ENCODE measurements around the gene SAT2.
"Not testable (repeated sequence)": the region's sequence is repeated elsewhere in the genome, so short reads cannot be mapped to it uniquely, and the experiment has no call there.

SAT2 gene

DNA sequence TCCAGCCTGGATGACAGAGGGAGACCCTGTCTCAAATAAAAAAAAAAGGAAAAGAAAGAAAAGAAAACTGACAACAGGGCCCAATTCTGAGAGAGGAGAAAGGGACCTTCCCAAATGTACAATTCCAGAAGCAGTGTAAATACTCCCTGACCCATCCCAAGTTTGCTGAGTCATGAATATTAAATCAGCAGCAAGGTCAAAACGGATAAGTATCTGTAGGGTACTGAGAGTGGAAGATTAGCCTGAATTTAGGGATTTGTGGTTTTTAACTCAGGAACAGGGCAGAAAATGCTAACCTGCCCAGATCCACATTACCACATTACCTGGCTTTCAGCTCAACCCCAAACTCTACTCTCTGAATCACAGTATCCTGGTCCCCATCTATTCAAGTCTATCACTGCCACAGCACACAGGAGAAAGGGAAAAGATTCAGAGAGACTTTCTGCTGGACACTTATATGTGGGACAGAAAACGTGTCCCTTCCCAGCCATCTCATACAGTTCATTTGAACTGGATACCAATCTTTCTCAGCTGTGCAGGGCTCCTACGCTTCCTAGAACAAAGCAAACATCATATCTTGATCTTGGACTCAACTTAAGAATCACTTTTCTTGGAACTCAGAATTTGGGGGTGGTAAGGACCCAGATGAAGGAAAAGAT is 15.9 kb downstream of the SAT2 start:
- Histone ChIP-seq H3K4me1 (ENCODE audit: control insufficient read depth in 2 of 2, insufficient read depth in 1 of 2, low read depth in 1 of 2, low read length in 2 of 2) (peaks cover 8 to 9% of the 10 kb centered on the region in 2 donors), H2BK5ac (ENCODE audit: low read length) (no peak overlapping the region), H2AK5ac (ENCODE audit: low read depth, low read length) (no peak overlapping the region), H3K4ac (ENCODE audit: low read length) (no peak overlapping the region), H3K36me3 (replicated peaks in 1 of 2; ENCODE audit: control insufficient read depth in 2 of 2, insufficient read depth in 2 of 2, low read length in 2 of 2) (peaks cover 5 to 47% of the 10 kb centered on the region in 2 donors), H3K4me3 (ENCODE audit: low read length in 2 of 2) (no peak overlapping the region), H3K27ac (replicated peaks; ENCODE audit: low read length) (no peak overlapping the region), H3K9ac (ENCODE audit: low read depth, low read length, poor library complexity) (no peak overlapping the region), H3K9me3 (replicated peaks in 1 of 2; ENCODE audit: control insufficient read depth in 2 of 2, insufficient read depth in 1 of 2, low read depth in 1 of 2, low read length in 2 of 2) (no peaks in the 10 kb centered on the region), H2BK12ac (ENCODE audit: low read length) (no peak overlapping the region), H3K4me2 (ENCODE audit: insufficient read depth, low read length, poor library complexity, severe bottlenecking) (no peak overlapping the region), H3K23ac (ENCODE audit: low read depth, low read length, poor library complexity) (no peak overlapping the region), H4K8ac (ENCODE audit: low read depth, low read length) (no peak overlapping the region), H2BK120ac (ENCODE audit: low read depth, low read length) (no peak overlapping the region), H4K91ac (ENCODE audit: low read depth, low read length, poor library complexity) (no peak overlapping the region), H2BK15ac (ENCODE audit: low read length) (no peak overlapping the region), H3K27me3 (ENCODE audit: control insufficient read depth in 3 of 3, insufficient read depth in 3 of 3, low read depth in 1 of 3, low read length in 3 of 3) (no peaks in the 10 kb centered on the region), H3K18ac (ENCODE audit: low read length) (no peak overlapping the region), H2AFZ (ENCODE audit: low read length) (no peak overlapping the region), H3K14ac (ENCODE audit: low read length) (no peak overlapping the region), H3K79me1 (ENCODE audit: low read depth, low read length) (peaks cover 3% of the 10 kb centered on the region)
- WGBS, 2 donors (ENCODE audit: extremely low coverage in 2 of 2, insufficient read length in 2 of 2, insufficient replicate concordance in 1 of 2): no CpG with 5 or more reads among the region's 3 CpGs
- DNase-seq (ENCODE audit: low spot score): no peak

DNA sequence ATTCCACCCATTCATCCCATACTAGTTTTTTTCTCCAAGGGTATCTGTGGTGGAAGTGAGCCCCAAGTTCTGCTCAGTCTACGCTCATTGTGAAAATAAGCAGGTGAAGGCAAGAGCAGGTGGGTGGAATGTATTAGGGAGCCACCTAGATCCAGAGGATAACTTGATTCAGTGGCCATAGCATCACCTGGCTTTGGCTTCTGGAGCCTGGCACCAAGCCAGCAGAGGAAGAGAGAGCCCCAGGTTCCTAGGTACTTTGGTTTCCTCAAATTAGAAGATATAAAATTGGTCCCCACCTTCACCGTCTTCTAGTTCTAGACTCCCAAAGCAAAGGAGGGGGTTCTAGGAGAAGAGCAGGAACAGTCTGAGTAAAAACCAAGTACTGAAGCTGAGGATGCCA is 17.0 kb downstream of the SAT2 start:
- Histone ChIP-seq H3K9ac (ENCODE audit: low read depth, low read length, poor library complexity) (no peak overlapping the region), H3K27me3 (ENCODE audit: control insufficient read depth in 3 of 3, insufficient read depth in 3 of 3, low read depth in 1 of 3, low read length in 3 of 3) (no peaks in the 10 kb centered on the region), H2BK15ac (ENCODE audit: low read length) (no peak overlapping the region), H4K8ac (ENCODE audit: low read depth, low read length) (no peak overlapping the region), H2BK12ac (ENCODE audit: low read length) (no peak overlapping the region), H3K4ac (ENCODE audit: low read length) (no peak overlapping the region), H3K9me3 (replicated peaks in 1 of 2; ENCODE audit: control insufficient read depth in 2 of 2, insufficient read depth in 1 of 2, low read depth in 1 of 2, low read length in 2 of 2) (no peaks in the 10 kb centered on the region), H3K4me2 (ENCODE audit: insufficient read depth, low read length, poor library complexity, severe bottlenecking) (no peak overlapping the region), H3K23ac (ENCODE audit: low read depth, low read length, poor library complexity) (no peak overlapping the region), H3K79me1 (ENCODE audit: low read depth, low read length) (peaks cover 3% of the 10 kb centered on the region), H2AFZ (ENCODE audit: low read length) (no peak overlapping the region), H3K14ac (ENCODE audit: low read length) (no peak overlapping the region), H2AK5ac (ENCODE audit: low read depth, low read length) (no peak overlapping the region), H4K91ac (ENCODE audit: low read depth, low read length, poor library complexity) (no peak overlapping the region), H3K18ac (ENCODE audit: low read length) (no peak overlapping the region), H3K4me1 (ENCODE audit: control insufficient read depth in 2 of 2, insufficient read depth in 1 of 2, low read depth in 1 of 2, low read length in 2 of 2) (peaks cover 8 to 9% of the 10 kb centered on the region in 2 donors), H2BK120ac (ENCODE audit: low read depth, low read length) (no peak overlapping the region), H3K4me3 (ENCODE audit: low read length in 2 of 2) (no peak overlapping the region), H3K36me3 (replicated peaks in 1 of 2; ENCODE audit: control insufficient read depth in 2 of 2, insufficient read depth in 2 of 2, low read length in 2 of 2) (peaks cover 13 to 59% of the 10 kb centered on the region in 2 donors), H3K27ac (replicated peaks; ENCODE audit: low read length) (no peak overlapping the region), H2BK5ac (ENCODE audit: low read length) (no peak overlapping the region)
- no CpG with 5 or more reads among the region's 2 CpGs for WGBS, 2 donors (ENCODE audit: extremely low coverage in 2 of 2, insufficient read length in 2 of 2, insufficient replicate concordance in 1 of 2)
- DNase-seq (ENCODE audit: low spot score): no peak

DNA sequence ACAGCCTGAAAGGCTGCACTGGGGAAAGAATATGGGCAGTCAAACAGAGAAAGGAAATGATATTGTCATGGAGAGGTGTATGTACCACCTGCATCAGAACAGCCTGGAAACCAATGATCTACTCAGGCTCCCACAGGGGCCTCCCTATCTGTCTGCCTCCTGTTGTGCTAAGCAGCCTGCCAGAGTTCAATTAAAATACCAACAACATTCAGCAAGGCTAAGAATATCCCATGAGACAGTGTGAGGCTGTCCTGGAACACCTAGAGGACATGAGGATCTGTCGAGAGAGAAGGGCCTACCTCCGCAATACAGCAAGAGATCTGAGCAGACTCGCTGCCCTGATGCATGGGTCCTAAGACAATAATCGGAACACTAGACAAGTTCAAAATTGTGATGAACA is 21.3 kb downstream of the SAT2 start:
- H3K14ac ChIP-seq (ENCODE audit: low read length): no peak overlapping the region
- WGBS, 2 donors (ENCODE audit: extremely low coverage in 2 of 2, insufficient read length in 2 of 2, insufficient replicate concordance in 1 of 2): no CpG with 5 or more reads among the region's 4 CpGs
- H2BK15ac ChIP-seq (ENCODE audit: low read length): no peak overlapping the region
- no peak overlapping the region for H2AFZ ChIP-seq (ENCODE audit: low read length)
- no peaks in the 10 kb centered on the region for H3K4me1 ChIP-seq (ENCODE audit: control insufficient read depth in 2 of 2, insufficient read depth in 1 of 2, low read depth in 1 of 2, low read length in 2 of 2)
- H4K8ac ChIP-seq (ENCODE audit: low read depth, low read length): no peak overlapping the region
- H3K4me2 ChIP-seq (ENCODE audit: insufficient read depth, low read length, poor library complexity, severe bottlenecking): no peak overlapping the region
- peaks cover 0 to 1% of the 10 kb centered on the region in 2 donors for H3K9me3 ChIP-seq (replicated peaks in 1 of 2; ENCODE audit: control insufficient read depth in 2 of 2, insufficient read depth in 1 of 2, low read depth in 1 of 2, low read length in 2 of 2)
- no peak overlapping the region for H3K9ac ChIP-seq (ENCODE audit: low read depth, low read length, poor library complexity)
- peaks cover 35 to 86% of the 10 kb centered on the region in 2 donors for H3K36me3 ChIP-seq (replicated peaks in 1 of 2; ENCODE audit: control insufficient read depth in 2 of 2, insufficient read depth in 2 of 2, low read length in 2 of 2)
- no peak overlapping the region for H2BK12ac ChIP-seq (ENCODE audit: low read length)
- no peaks in the 10 kb centered on the region for H3K27me3 ChIP-seq (ENCODE audit: control insufficient read depth in 3 of 3, insufficient read depth in 3 of 3, low read depth in 1 of 3, low read length in 3 of 3)
- no peak overlapping the region for H3K4me3 ChIP-seq (ENCODE audit: low read length in 2 of 2)
- no peaks in the 10 kb centered on the region for H3K79me1 ChIP-seq (ENCODE audit: low read depth, low read length)
- H3K18ac ChIP-seq (ENCODE audit: low read length): no peak overlapping the region
- DNase-seq (ENCODE audit: low spot score): no peak
- no peak overlapping the region for H4K91ac ChIP-seq (ENCODE audit: low read depth, low read length, poor library complexity)
- H2BK5ac ChIP-seq (ENCODE audit: low read length): no peak overlapping the region
- no peak overlapping the region for H3K23ac ChIP-seq (ENCODE audit: low read depth, low read length, poor library complexity)
- no peak overlapping the region for H3K4ac ChIP-seq (ENCODE audit: low read length)
- H3K27ac ChIP-seq (replicated peaks; ENCODE audit: low read length): no peak overlapping the region
- no peak overlapping the region for H2BK120ac ChIP-seq (ENCODE audit: low read depth, low read length)
- H2AK5ac ChIP-seq (ENCODE audit: low read depth, low read length): no peak overlapping the region

DNA sequence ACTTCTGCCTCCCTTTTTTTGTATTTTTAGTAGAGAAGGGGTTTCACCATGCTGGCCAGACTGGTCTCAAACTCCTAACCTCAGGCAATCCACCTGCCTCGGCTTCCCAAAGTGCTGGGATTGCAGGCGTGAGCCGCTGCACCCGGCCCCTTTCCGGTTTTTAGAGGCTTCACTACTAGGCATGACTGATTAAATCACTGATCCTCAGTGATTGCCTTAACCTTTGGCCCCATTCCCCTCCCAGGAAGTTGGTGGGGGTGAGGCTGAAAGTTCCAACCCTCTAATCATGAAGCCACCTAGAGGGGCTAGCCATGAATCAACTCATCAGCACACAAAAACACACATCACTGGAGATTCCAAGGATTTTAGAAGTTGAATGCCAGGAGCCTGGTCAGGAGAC is 30.1 kb downstream of the SAT2 start:
- not testable (repeated sequence) for H2BK5ac ChIP-seq (ENCODE audit: low read length); H3K14ac ChIP-seq (ENCODE audit: low read length); H2BK120ac ChIP-seq (ENCODE audit: low read depth, low read length); H3K4ac ChIP-seq (ENCODE audit: low read length); H3K18ac ChIP-seq (ENCODE audit: low read length); H3K4me1 ChIP-seq (ENCODE audit: control insufficient read depth in 2 of 2, insufficient read depth in 1 of 2, low read depth in 1 of 2, low read length in 2 of 2); H3K9ac ChIP-seq (ENCODE audit: low read depth, low read length, poor library complexity); H2AK5ac ChIP-seq (ENCODE audit: low read depth, low read length); H4K8ac ChIP-seq (ENCODE audit: low read depth, low read length); H3K27ac ChIP-seq (replicated peaks; ENCODE audit: low read length); H3K4me3 ChIP-seq (ENCODE audit: low read length in 2 of 2); H3K27me3 ChIP-seq (ENCODE audit: control insufficient read depth in 3 of 3, insufficient read depth in 3 of 3, low read depth in 1 of 3, low read length in 3 of 3); H2AFZ ChIP-seq (ENCODE audit: low read length); DNase-seq (ENCODE audit: low spot score); H3K23ac ChIP-seq (ENCODE audit: low read depth, low read length, poor library complexity); H4K91ac ChIP-seq (ENCODE audit: low read depth, low read length, poor library complexity); H2BK12ac ChIP-seq (ENCODE audit: low read length); H3K4me2 ChIP-seq (ENCODE audit: insufficient read depth, low read length, poor library complexity, severe bottlenecking); H2BK15ac ChIP-seq (ENCODE audit: low read length); H3K79me1 ChIP-seq (ENCODE audit: low read depth, low read length); H3K9me3 ChIP-seq (replicated peaks in 1 of 2; ENCODE audit: control insufficient read depth in 2 of 2, insufficient read depth in 1 of 2, low read depth in 1 of 2, low read length in 2 of 2)
- WGBS, 2 donors (ENCODE audit: extremely low coverage in 2 of 2, insufficient read length in 2 of 2, insufficient replicate concordance in 1 of 2): no CpG with 5 or more reads among the region's 5 CpGs
- peaks cover 49 to 92% of the 10 kb centered on the region in 2 donors for H3K36me3 ChIP-seq (replicated peaks in 1 of 2; ENCODE audit: control insufficient read depth in 2 of 2, insufficient read depth in 2 of 2, low read length in 2 of 2)

Measured in neuronal stem cell (in vitro differentiated cells).